ENCODE measurements around the gene ZCCHC24.

Gene ZCCHC24

GRCh38 chr10:79345241-79346011 is 100.0 kb downstream of the ZCCHC24 start:
- Histone ChIP-seq H3F3A (ENCODE audit: insufficient read depth, low read length) (no peaks in the 10 kb centered on the region), H3K36me3 (ENCODE audit: insufficient read depth, low read length) (peaks cover 24% of the 10 kb centered on the region), H3K9me2 (ENCODE audit: low read depth, low read length) (no peaks in the 10 kb centered on the region), H3K4me3 (ENCODE audit: low read depth, low read length, poor library complexity, severe bottlenecking) (no peak overlapping the region), H3K27me3 (ENCODE audit: insufficient read depth, low read length) (peaks cover 2% of the 10 kb centered on the region; the same call in 1 of the 2 replicates), H3K9ac (ENCODE audit: low read length) (no peak overlapping the region), H3K27ac (ENCODE audit: low read depth, low read length, poor library complexity, severe bottlenecking) (no peak overlapping the region), H4K20me1 (ENCODE audit: insufficient read depth, low read length) (no peaks in the 10 kb centered on the region), H3K9me3 (ENCODE audit: low read length) (no peaks in the 10 kb centered on the region), H2AFZ (ENCODE audit: low read length) (no peak overlapping the region), H3K4me2 (ENCODE audit: low read length) (no peak overlapping the region), H3K4me1 (ENCODE audit: insufficient read depth, low read length, severe bottlenecking) (peaks cover 24% of the 10 kb centered on the region), H3K79me2 (ENCODE audit: insufficient read depth, low read length) (peaks cover 11% of the 10 kb centered on the region)
- no peak for TF ChIP-seq EZH2 (IDR thresholded peaks at IDR 0.05; ENCODE audit: borderline replicate concordance, low read length)
- TF ChIP-seq CTCF (IDR thresholded peaks at IDR 0.05; ENCODE audit: low read length): no peak

GRCh38 chr10:79344502-79345195 is 100.8 kb downstream of the ZCCHC24 start:
- Histone ChIP-seq H3K4me1 (ENCODE audit: insufficient read depth, low read length, severe bottlenecking) (peaks cover 22% of the 10 kb centered on the region), H3K9ac (ENCODE audit: low read length) (no peak overlapping the region), H3K9me2 (ENCODE audit: low read depth, low read length) (no peaks in the 10 kb centered on the region), H3K27ac (ENCODE audit: low read depth, low read length, poor library complexity, severe bottlenecking) (no peak overlapping the region), H3F3A (ENCODE audit: insufficient read depth, low read length) (no peaks in the 10 kb centered on the region), H3K79me2 (ENCODE audit: insufficient read depth, low read length) (peaks cover 11% of the 10 kb centered on the region), H4K20me1 (ENCODE audit: insufficient read depth, low read length) (no peaks in the 10 kb centered on the region), H3K9me3 (ENCODE audit: low read length) (no peaks in the 10 kb centered on the region), H3K4me2 (ENCODE audit: low read length) (no peak overlapping the region), H3K27me3 (ENCODE audit: insufficient read depth, low read length) (peaks cover 5% of the 10 kb centered on the region; the same call in 1 of the 2 replicates), H2AFZ (ENCODE audit: low read length) (no peak overlapping the region), H3K36me3 (ENCODE audit: insufficient read depth, low read length) (peaks cover 16% of the 10 kb centered on the region), H3K4me3 (ENCODE audit: low read depth, low read length, poor library complexity, severe bottlenecking) (no peak overlapping the region)
- TF ChIP-seq CTCF (IDR thresholded peaks at IDR 0.05; ENCODE audit: low read length) (no peak), EZH2 (IDR thresholded peaks at IDR 0.05; ENCODE audit: borderline replicate concordance, low read length) (no peak)

GRCh38 chr10:79342811-79343561 is 102.4 kb downstream of the ZCCHC24 start:
- Histone ChIP-seq H4K20me1 (ENCODE audit: insufficient read depth, low read length) (no peaks in the 10 kb centered on the region), H3K4me1 (ENCODE audit: insufficient read depth, low read length, severe bottlenecking) (peaks cover 7% of the 10 kb centered on the region), H3K4me2 (ENCODE audit: low read length) (no peak overlapping the region), H3K9me3 (ENCODE audit: low read length) (no peaks in the 10 kb centered on the region), H3F3A (ENCODE audit: insufficient read depth, low read length) (no peaks in the 10 kb centered on the region), H2AFZ (ENCODE audit: low read length) (no peak overlapping the region), H3K27ac (ENCODE audit: low read depth, low read length, poor library complexity, severe bottlenecking) (no peak overlapping the region), H3K79me2 (ENCODE audit: insufficient read depth, low read length) (peaks cover 3% of the 10 kb centered on the region; the same call in 1 of the 2 replicates), H3K4me3 (ENCODE audit: low read depth, low read length, poor library complexity, severe bottlenecking) (no peak overlapping the region), H3K36me3 (ENCODE audit: insufficient read depth, low read length) (no peaks in the 10 kb centered on the region), H3K9ac (ENCODE audit: low read length) (no peak overlapping the region), H3K27me3 (ENCODE audit: insufficient read depth, low read length) (peaks cover 5% of the 10 kb centered on the region; the same call in 1 of the 2 replicates), H3K9me2 (ENCODE audit: low read depth, low read length) (no peaks in the 10 kb centered on the region)
- TF ChIP-seq CTCF (IDR thresholded peaks at IDR 0.05; ENCODE audit: low read length) (no peak), EZH2 (IDR thresholded peaks at IDR 0.05; ENCODE audit: borderline replicate concordance, low read length) (no peak)
